ENCODE data around the gene ZNF496. TPM values are rescaled to one million over a fixed set of nuclear protein-coding genes. Genes with fewer than 3 reads are reported as not detected.
A peak's percentile ranks its signal among the peaks of the same experiment; 100 is the strongest.

Gene ZNF496
- total and polyA plus RNA-seq, 4 experiments from 2014 or later = 1.4 to 12.4 (median 7.0) TPM

DNA sequence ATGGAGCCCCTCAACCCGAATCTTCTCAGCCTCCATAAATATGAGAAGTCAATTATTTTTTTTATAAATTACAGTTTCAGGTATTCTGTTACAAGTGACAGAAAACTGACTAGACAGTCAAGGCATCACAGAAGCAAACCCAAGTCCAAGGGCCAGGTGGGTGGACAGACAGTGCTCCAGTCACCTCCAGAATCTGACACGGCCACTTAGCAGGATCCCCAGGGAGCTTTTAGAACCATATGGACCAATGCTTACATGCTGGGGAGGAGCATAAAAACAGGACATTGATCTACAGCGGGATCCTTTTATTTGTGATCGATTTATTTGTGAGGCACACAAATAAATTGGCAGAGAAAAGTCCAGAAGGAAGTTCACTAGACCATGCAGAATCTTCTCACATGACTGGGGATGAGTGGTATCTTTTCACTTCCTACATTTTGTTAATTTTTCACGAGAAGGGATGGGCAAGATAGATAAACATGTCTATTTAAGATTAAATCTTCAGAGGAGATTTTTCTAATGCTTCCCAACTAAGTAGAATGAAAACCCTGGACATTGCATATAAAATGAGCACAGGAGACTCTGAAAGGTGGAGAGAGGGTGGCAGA is 15.0 kb downstream of the ZNF496 start:
- no peak for DNase-seq
- H3K4me3 Mint-ChIP-seq = peak overlapping the region in 1 of 8 donors; percentile 31
- Histone ChIP-seq H3K4me1 (ENCODE audit: insufficient read depth, low read length) (no peaks in the 10 kb centered on the region), H3K36me3 (ENCODE audit: insufficient read depth, low read length) (no peaks in the 10 kb centered on the region), H3K27ac (ENCODE audit: low read depth, low read length) (no peak overlapping the region), H3K4me3 (ENCODE audit: low read length in 2 of 2) (no peak overlapping the region), H3K27me3 (ENCODE audit: insufficient read depth, low read length) (no peaks in the 10 kb centered on the region), H3K9me3 (ENCODE audit: control insufficient read depth in 1 of 2, low read length in 2 of 2) (no peaks in the 10 kb centered on the region)
- ChIA-PET CTCF (ENCODE audit: partially characterized antibody) (no interaction called here), POLR2A (ENCODE audit: partially characterized antibody) (no interaction called here)
- no peaks in the 10 kb centered on the region for H3K27me3 Mint-ChIP-seq
- peaks cover 16 to 26% of the 10 kb centered on the region in 2 donors for H3K36me3 Mint-ChIP-seq
- no peaks in the 10 kb centered on the region for H3K4me1 Mint-ChIP-seq
- intact Hi-C loops (cut with micrococcal nuclease) = no loop called here
- no peaks in the 10 kb centered on the region for H3K9me3 Mint-ChIP-seq
- H3K27ac Mint-ChIP-seq = no peak overlapping the region

DNA sequence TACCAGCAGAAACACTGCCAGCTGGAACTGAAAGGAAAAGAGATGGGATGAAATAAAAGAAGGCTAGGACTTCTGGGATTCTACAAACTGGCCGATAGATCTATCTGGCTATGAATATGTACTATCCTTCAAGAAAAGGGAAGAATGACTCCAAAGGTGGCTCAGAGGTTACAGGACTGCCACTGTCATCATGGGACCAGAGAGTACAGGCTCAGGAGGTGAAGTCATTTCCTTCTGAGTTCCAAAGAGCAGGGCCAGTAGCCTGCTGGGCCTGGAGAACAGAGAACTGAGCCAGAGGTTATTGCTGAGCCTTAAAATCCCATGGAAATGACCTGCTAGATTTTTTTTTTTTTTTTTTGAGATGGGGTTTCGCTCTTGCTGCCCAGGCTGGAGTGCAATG is 27.6 kb downstream of the ZNF496 start:
- Histone ChIP-seq H3K4me1 (ENCODE audit: insufficient read depth, low read length) (no peaks in the 10 kb centered on the region), H3K36me3 (ENCODE audit: insufficient read depth, low read length) (no peaks in the 10 kb centered on the region), H3K9me3 (ENCODE audit: control insufficient read depth in 1 of 2, low read length in 2 of 2) (no peaks in the 10 kb centered on the region), H3K27me3 (ENCODE audit: insufficient read depth, low read length) (no peaks in the 10 kb centered on the region), H3K4me3 (ENCODE audit: low read length in 2 of 2) (no peak overlapping the region), H3K27ac (ENCODE audit: low read depth, low read length) (no peak overlapping the region)
- H3K4me1 Mint-ChIP-seq = no peaks in the 10 kb centered on the region
- peaks cover 37 to 66% of the 10 kb centered on the region in 2 donors for H3K36me3 Mint-ChIP-seq
- H3K27me3 Mint-ChIP-seq = no peaks in the 10 kb centered on the region
- intact Hi-C loops (cut with micrococcal nuclease) = no loop called here
- no peak overlapping the region for H3K4me3 Mint-ChIP-seq
- DNase-seq = no peak
- ChIA-PET CTCF (ENCODE audit: partially characterized antibody) (no interaction called here), POLR2A (ENCODE audit: partially characterized antibody) (no interaction called here)
- no peak overlapping the region for H3K27ac Mint-ChIP-seq
- no peaks in the 10 kb centered on the region for H3K9me3 Mint-ChIP-seq

GRCh38 chr1:247303216-247303615 is 28.5 kb downstream of the ZNF496 start:
- DNase-seq = no peak
- Mint-ChIP-seq H3K27ac (no peak overlapping the region), H3K4me1 (no peaks in the 10 kb centered on the region), H3K4me3 (no peak overlapping the region), H3K36me3 (peaks cover 31 to 59% of the 10 kb centered on the region in 2 donors), H3K9me3 (no peaks in the 10 kb centered on the region), H3K27me3 (no peaks in the 10 kb centered on the region)
- intact Hi-C loops (cut with micrococcal nuclease) = no loop called here
- H3K9me3 ChIP-seq (ENCODE audit: control insufficient read depth in 1 of 2, low read length in 2 of 2) = no peaks in the 10 kb centered on the region
- ChIA-PET POLR2A (ENCODE audit: partially characterized antibody) (no interaction called here), CTCF (ENCODE audit: partially characterized antibody) (no interaction called here)
- no peak overlapping the region for H3K4me3 ChIP-seq (ENCODE audit: low read length in 2 of 2)
- H3K4me1 ChIP-seq (ENCODE audit: insufficient read depth, low read length) = no peaks in the 10 kb centered on the region
- no peak overlapping the region for H3K27ac ChIP-seq (ENCODE audit: low read depth, low read length)
- H3K36me3 ChIP-seq (ENCODE audit: insufficient read depth, low read length) = no peaks in the 10 kb centered on the region
- no peaks in the 10 kb centered on the region for H3K27me3 ChIP-seq (ENCODE audit: insufficient read depth, low read length)

GRCh38 chr1:247301176-247301540 is 30.5 kb downstream of the ZNF496 start:
- Histone ChIP-seq H3K4me1 (ENCODE audit: insufficient read depth, low read length) (no peaks in the 10 kb centered on the region), H3K27ac (ENCODE audit: low read depth, low read length) (no peak overlapping the region), H3K27me3 (ENCODE audit: insufficient read depth, low read length) (no peaks in the 10 kb centered on the region), H3K4me3 (ENCODE audit: low read length in 2 of 2) (no peak overlapping the region), H3K36me3 (ENCODE audit: insufficient read depth, low read length) (no peaks in the 10 kb centered on the region), H3K9me3 (ENCODE audit: control insufficient read depth in 1 of 2, low read length in 2 of 2) (no peaks in the 10 kb centered on the region)
- H3K27me3 Mint-ChIP-seq = no peaks in the 10 kb centered on the region
- H3K27ac Mint-ChIP-seq = no peak overlapping the region
- H3K4me1 Mint-ChIP-seq = peaks cover 0 to 3% (median 0%) of the 10 kb centered on the region in 4 donors
- H3K4me3 Mint-ChIP-seq = no peak overlapping the region
- no peak for DNase-seq
- intact Hi-C loops (cut with micrococcal nuclease) = no loop called here
- H3K9me3 Mint-ChIP-seq = no peaks in the 10 kb centered on the region
- peaks cover 15 to 48% of the 10 kb centered on the region in 2 donors for H3K36me3 Mint-ChIP-seq
- POLR2A ChIA-PET (ENCODE audit: partially characterized antibody) = no interaction called here
- CTCF ChIA-PET (ENCODE audit: partially characterized antibody) = no interaction called here

DNA sequence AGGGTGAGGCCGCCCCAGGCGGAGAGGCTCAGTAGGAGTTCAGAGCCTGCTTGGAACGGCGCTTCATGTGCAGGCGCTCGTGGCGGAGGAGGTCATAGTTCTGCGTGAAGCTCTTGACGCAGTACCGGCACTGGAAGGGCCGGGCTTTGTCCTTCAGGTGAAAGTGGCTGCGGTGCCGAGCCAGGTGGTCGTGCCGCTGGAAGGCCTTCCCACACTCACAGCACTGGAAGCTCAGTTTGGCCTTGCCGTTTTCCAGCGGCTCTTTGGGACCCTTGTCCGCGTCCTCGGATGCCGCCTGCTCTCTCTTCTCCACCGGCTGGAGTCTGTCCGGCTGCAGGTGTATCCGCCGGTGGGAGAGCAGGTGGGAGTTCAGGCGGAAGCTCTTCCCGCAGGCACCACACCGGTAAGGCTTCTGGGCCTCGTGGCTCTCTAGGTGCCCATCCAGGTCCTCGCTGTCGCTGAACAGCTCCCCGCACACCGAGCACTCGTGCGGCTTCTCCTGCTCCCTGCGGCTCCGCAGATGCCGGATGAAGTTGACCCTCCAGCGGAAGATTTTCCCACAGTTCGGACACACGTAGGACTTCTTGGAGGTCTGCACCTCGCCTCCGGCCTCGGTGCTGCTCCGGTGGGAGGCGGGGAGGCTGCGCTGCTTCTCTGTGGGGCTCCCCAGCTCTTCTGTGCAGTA is 31.0 kb downstream of the ZNF496 start:
- no peaks in the 10 kb centered on the region for H3K9me3 ChIP-seq (ENCODE audit: control insufficient read depth in 1 of 2, low read length in 2 of 2)
- H3K27me3 ChIP-seq (ENCODE audit: insufficient read depth, low read length) = no peaks in the 10 kb centered on the region
- H3K4me3 ChIP-seq (ENCODE audit: low read length in 2 of 2) = no peak overlapping the region
- H3K27ac Mint-ChIP-seq = no peak overlapping the region
- no peak for DNase-seq
- no peaks in the 10 kb centered on the region for H3K4me1 ChIP-seq (ENCODE audit: insufficient read depth, low read length)
- POLR2A ChIA-PET (ENCODE audit: partially characterized antibody) = no interaction called here
- H3K36me3 Mint-ChIP-seq = peaks cover 14 to 46% of the 10 kb centered on the region in 2 donors
- H3K36me3 ChIP-seq (ENCODE audit: insufficient read depth, low read length) = no peaks in the 10 kb centered on the region
- no peak overlapping the region for H3K4me3 Mint-ChIP-seq
- no peaks in the 10 kb centered on the region for H3K9me3 Mint-ChIP-seq
- H3K27ac ChIP-seq (ENCODE audit: low read depth, low read length) = no peak overlapping the region
- H3K4me1 Mint-ChIP-seq = peaks cover 0 to 3% (median 0%) of the 10 kb centered on the region in 4 donors
- CTCF ChIA-PET (ENCODE audit: partially characterized antibody) = no interaction called here
- no peaks in the 10 kb centered on the region for H3K27me3 Mint-ChIP-seq
- intact Hi-C loops (cut with micrococcal nuclease) = no loop called here

GRCh38 chr1:247299723-247300381 is 31.8 kb downstream of the ZNF496 start:
- intact Hi-C loops (cut with micrococcal nuclease) = no loop called here
- Mint-ChIP-seq H3K4me1 (peaks cover 0 to 3% (median 0%) of the 10 kb centered on the region in 4 donors), H3K36me3 (peaks cover 14 to 39% of the 10 kb centered on the region in 2 donors), H3K27me3 (peaks cover 0 to 4% of the 10 kb centered on the region in 2 donors), H3K4me3 (no peak overlapping the region), H3K27ac (no peak overlapping the region), H3K9me3 (no peaks in the 10 kb centered on the region)
- H3K9me3 ChIP-seq (ENCODE audit: control insufficient read depth in 1 of 2, low read length in 2 of 2) = no peaks in the 10 kb centered on the region
- ChIA-PET CTCF (ENCODE audit: partially characterized antibody) (no interaction called here), POLR2A (ENCODE audit: partially characterized antibody) (no interaction called here)
- H3K36me3 ChIP-seq (ENCODE audit: insufficient read depth, low read length) = no peaks in the 10 kb centered on the region
- H3K27me3 ChIP-seq (ENCODE audit: insufficient read depth, low read length) = no peaks in the 10 kb centered on the region
- DNase-seq = no peak
- no peak overlapping the region for H3K4me3 ChIP-seq (ENCODE audit: low read length in 2 of 2)
- no peak overlapping the region for H3K27ac ChIP-seq (ENCODE audit: low read depth, low read length)
- no peaks in the 10 kb centered on the region for H3K4me1 ChIP-seq (ENCODE audit: insufficient read depth, low read length)

- H3K27me3 ChIP-seq (ENCODE audit: insufficient read depth, low read length) = no peaks in the 10 kb centered on the region
- H3K4me1 Mint-ChIP-seq = peaks cover 0 to 3% (median 0%) of the 10 kb centered on the region in 4 donors
- H3K9me3 ChIP-seq (ENCODE audit: control insufficient read depth in 1 of 2, low read length in 2 of 2) = no peaks in the 10 kb centered on the region
- DNase-seq = no peak
- CTCF ChIA-PET (ENCODE audit: partially characterized antibody) = no interaction called here
- no peaks in the 10 kb centered on the region for H3K9me3 Mint-ChIP-seq
- H3K4me1 ChIP-seq (ENCODE audit: insufficient read depth, low read length) = no peaks in the 10 kb centered on the region
- H3K27ac ChIP-seq (ENCODE audit: low read depth, low read length) = no peak overlapping the region
- H3K27me3 Mint-ChIP-seq = peaks cover 0 to 4% of the 10 kb centered on the region in 2 donors
- peaks cover 9 to 32% of the 10 kb centered on the region in 2 donors for H3K36me3 Mint-ChIP-seq
- intact Hi-C loops (cut with micrococcal nuclease) = no loop called here
- H3K4me3 Mint-ChIP-seq = no peak overlapping the region
- H3K36me3 ChIP-seq (ENCODE audit: insufficient read depth, low read length) = no peaks in the 10 kb centered on the region
- H3K4me3 ChIP-seq (ENCODE audit: low read length in 2 of 2) = no peak overlapping the region
- POLR2A ChIA-PET (ENCODE audit: partially characterized antibody) = no interaction called here
- H3K27ac Mint-ChIP-seq = no peak overlapping the region
Observed at GRCh38 chr1:247298701-247299100, 33.0 kb downstream of the ZNF496 start.
